Upper lobe of right lung (tissue), 1 donor: ENCODE data around the gene DISP2. TPM values are rescaled to one million over a fixed set of nuclear protein-coding genes. Genes with fewer than 3 reads are reported as not detected.

Experiments used
- ATAC-seq: fragments of 200-7000 bp; cut with Tn5 transposase; one replicate; pipeline ENCODE4 v1.9.1; 2020; ENCODE audit warnings: mild to moderate bottlenecking, moderate library complexity
- DNase-seq: peaks from one replicate; pipeline ENCODE4 v3.0.0-alpha.2; 2020
- H3K27ac ChIP-seq: fragments of 200-600 bp; one replicate; pipeline ENCODE4 v1.8.0; 2022
- H3K27me3 ChIP-seq: fragments of 200-600 bp; one replicate; pipeline ENCODE4 v1.8.0; 2022; ENCODE audit warnings: mild to moderate bottlenecking
- H3K36me3 ChIP-seq: fragments of 200-600 bp; one replicate; pipeline ENCODE4 v1.8.0; 2022
- H3K4me1 ChIP-seq: fragments of 200-600 bp; one replicate; pipeline ENCODE4 v1.8.0; 2022
- H3K4me3 ChIP-seq: fragments of 200-600 bp; one replicate; pipeline ENCODE4 v1.8.0; 2022; ENCODE audit warnings: mild to moderate bottlenecking
- H3K9me3 ChIP-seq: fragments of 200-600 bp; one replicate; pipeline ENCODE4 v1.8.0; 2022
- intact Hi-C: fragments of 100-400 bp; cut with DNase I; formaldehyde crosslinking; loops from one replicate; pipeline ENCODE4 v1.11.0; 2022
- total RNA-seq: library from RNA; stranded (reverse); fragmentation: NEBNext Ultra II Directional; extraction: Animal tissue kit (Norgen Biotek cat#: 25700); gene quantifications from one replicate; pipeline ENCODE4 v1.2.1, GENCODE V29; 2021
- TF ChIP-seq, protein P1 (sequence below): fragments of 200-600 bp; IDR thresholded peaks from one replicate; pipeline ENCODE4 v1.8.0; 2022; ENCODE audit warnings: antibody characterized with exemption
- donor health status: DM: no; HTN: yes; CAD: no; lungs with severe emphysema.

Gene DISP2
- total RNA-seq, 1 donor from 2014 or later, result 6.5 TPM

DNA sequence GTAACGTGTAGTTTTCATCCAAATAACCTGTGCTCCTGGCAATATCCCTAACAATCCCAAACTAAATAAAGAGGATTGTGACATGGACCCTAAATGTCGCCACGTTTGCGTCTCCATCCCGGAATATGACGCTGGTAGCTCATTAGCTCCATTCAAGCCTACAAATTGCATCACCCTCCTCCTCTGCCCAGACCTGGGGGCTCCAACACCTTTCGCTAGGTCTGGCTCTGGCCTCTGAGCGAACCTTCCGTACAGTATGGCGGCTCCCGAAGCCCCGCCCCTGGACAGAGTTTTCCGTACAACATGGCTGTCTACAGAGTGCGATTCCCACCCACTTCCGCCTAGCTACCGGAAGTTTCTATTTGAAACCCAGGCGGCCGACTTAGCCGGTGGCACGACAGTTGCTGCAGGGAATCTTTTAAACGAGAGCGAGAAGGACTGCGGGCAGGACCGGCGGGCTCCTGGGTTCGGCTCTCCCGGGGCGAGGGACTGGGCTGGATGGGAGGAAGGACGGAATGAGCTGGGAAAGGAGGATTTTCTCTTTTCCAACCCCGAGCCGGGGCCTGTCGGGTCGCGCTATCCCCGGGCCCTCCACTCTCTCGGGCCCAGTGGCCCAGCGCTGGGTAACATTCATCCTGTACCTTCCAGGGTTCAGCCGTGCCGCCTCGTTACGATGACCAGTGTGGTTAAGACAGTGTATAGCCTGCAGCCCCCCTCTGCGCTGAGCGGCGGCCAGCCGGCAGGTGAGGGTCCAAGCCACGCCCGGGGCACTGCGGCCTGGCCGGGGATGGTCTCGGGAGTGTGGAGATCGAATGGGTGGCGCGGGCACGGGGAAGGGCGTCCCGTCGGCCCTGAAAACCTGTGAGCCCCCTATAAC lies 24.8 kb downstream of the DISP2 start, which contains the start of gene KNSTRN:
Gene KNSTRN, plus strand, starts transcription at position 142 of the 877 bp plus-strand sequence. Its CDS starts 115 bp downstream, at position 257.
- Histone ChIP-seq H3K27ac (peak within 1 kb of the TSS; percentile 76), H3K9me3 (no peaks in the 10 kb centered on the region), H3K27me3 (no peaks in the 10 kb centered on the region), H3K4me1 (peaks cover 28% of the 10 kb centered on the region), H3K36me3 (peaks cover 20% of the 10 kb centered on the region), H3K4me3 (peak within 1 kb of the TSS; percentile 94)
- ATAC-seq, result peak; percentile 96
- peak; percentile 94 for DNase-seq
- TF ChIP-seq, protein P1, sequence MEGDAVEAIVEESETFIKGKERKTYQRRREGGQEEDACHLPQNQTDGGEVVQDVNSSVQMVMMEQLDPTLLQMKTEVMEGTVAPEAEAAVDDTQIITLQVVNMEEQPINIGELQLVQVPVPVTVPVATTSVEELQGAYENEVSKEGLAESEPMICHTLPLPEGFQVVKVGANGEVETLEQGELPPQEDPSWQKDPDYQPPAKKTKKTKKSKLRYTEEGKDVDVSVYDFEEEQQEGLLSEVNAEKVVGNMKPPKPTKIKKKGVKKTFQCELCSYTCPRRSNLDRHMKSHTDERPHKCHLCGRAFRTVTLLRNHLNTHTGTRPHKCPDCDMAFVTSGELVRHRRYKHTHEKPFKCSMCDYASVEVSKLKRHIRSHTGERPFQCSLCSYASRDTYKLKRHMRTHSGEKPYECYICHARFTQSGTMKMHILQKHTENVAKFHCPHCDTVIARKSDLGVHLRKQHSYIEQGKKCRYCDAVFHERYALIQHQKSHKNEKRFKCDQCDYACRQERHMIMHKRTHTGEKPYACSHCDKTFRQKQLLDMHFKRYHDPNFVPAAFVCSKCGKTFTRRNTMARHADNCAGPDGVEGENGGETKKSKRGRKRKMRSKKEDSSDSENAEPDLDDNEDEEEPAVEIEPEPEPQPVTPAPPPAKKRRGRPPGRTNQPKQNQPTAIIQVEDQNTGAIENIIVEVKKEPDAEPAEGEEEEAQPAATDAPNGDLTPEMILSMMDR, result no peak
- intact Hi-C loops, result no loop called here

DNA sequence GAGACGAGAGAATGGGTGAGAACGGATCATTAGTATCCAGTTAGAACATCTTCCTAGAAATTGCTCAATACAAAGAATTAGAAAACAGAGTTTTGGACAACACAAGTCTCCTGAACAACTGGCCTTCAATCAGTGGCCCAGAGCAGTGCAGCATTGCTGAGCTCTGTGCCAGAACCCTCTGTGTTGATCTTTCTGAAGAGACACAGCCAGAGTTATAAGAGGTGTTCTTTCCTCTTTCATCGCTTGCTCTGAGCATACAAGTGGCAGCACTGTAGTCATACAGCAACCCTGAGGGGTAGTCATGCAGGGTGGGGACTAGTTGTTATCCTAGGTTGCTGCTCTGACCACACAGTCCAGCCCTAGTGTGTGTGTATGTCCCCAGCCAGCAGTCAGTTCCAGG lies 28.5 kb downstream of the DISP2 start:
- H3K4me1 ChIP-seq, result peaks cover 30% of the 10 kb centered on the region
- no peaks in the 10 kb centered on the region for H3K9me3 ChIP-seq
- intact Hi-C loops, result no loop called here
- H3K27me3 ChIP-seq, result no peaks in the 10 kb centered on the region
- no peak overlapping the region for H3K4me3 ChIP-seq
- H3K36me3 ChIP-seq, result peaks cover 28% of the 10 kb centered on the region
- no peak overlapping the region for H3K27ac ChIP-seq
- ATAC-seq (no peak), DNase-seq (no peak)
- TF ChIP-seq, protein P1, result no peak

DNA sequence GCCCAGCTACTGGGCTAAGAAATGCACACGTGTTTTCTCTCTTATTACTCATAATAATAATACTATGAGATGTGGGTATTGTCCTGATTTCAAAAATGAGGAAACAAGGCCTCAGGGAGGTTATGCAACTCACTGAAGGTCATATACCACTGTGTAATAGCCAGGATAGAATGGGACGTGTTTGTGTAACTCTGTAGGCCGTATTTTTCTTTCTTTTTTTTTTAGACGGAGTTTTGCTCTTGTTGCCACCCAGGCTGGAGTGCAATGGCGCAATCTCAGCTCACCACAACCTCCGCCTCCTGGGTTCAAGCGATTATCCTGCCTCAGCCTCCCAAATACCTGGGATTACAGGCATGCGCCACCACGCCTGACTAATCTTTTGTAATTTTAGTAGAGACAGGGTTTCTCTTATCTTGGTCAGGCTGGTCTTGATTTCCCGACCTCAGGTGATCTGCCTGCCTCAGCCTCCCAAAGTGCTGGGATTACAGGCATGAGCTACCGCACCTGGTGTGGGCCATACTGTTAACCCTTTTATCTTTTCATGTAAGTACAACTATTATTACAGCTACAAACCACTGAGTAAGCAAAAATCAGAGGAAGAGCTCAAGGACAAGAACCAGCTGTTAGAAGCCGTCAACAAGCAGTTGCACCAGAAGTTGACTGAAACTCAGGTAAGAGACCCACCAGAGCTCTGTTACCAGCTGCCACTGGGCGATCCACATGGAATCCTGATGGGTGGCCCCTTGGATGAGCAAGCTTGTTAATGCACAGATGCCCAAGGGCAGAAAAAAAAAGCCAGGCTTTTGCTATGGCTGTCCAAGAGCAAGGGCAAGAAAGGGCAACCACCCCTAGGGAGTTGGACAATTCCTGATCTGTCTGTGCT lies 31.2 kb downstream of the DISP2 start:
- Histone ChIP-seq H3K4me1 (peaks cover 15% of the 10 kb centered on the region), H3K4me3 (no peak overlapping the region), H3K27me3 (no peaks in the 10 kb centered on the region), H3K36me3 (peaks cover 44% of the 10 kb centered on the region), H3K27ac (peak overlapping the region; percentile 76), H3K9me3 (no peaks in the 10 kb centered on the region)
- intact Hi-C loops, result no loop called here
- DNase-seq (peak; percentile 72), ATAC-seq (peak; percentile 86)
- TF ChIP-seq, protein P1, result no peak

DNA sequence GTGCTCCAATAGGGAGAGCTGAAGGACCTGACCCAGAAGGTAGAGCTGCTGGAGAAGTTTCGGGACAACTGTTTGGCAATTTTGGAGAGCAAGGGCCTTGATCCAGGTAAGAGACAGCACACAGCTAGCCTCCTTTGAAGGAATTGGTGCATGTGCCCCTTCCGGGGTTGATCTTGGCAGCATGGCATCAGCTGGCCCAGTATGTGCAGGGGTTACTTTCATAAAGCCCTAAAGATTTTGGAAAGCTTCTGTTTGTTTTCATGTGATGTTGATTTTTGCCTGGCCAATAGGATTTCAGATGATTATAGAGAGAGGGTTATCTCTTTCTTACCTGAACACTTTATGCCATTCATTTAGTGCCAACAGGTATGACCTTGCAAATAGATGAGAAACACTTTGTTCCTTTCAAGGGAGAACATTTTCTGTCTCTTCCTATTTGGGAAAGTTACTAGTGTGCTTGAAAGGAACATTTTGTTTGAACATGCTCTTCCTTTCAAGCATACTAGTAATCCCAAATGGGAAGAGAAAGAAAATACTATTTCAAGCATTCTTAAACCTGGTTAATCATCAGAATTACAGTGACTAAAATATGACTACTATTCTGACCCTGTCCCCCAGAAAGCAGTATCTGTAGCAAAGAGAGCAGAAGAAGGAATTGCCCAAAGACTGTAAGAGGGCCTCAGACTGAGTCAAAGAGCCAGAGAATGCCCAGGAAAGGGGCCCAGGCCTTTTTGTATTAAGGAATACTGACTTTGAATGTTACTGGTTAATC lies 32.0 kb downstream of the DISP2 start:
- Histone ChIP-seq H3K36me3 (peaks cover 44% of the 10 kb centered on the region), H3K9me3 (no peaks in the 10 kb centered on the region), H3K27ac (peak overlapping the region; percentile 76), H3K4me1 (peaks cover 15% of the 10 kb centered on the region), H3K27me3 (no peaks in the 10 kb centered on the region), H3K4me3 (no peak overlapping the region)
- peak; percentile 59 for ATAC-seq
- DNase-seq, result no peak
- TF ChIP-seq, protein P1, result no peak
- intact Hi-C loops, result no loop called here
